HEK293 (cell line): ENCODE data around the gene USP21.

Experiments used
- FEZF1 ChIP-seq: fragments of 450-650 bp; formaldehyde crosslinking; IDR thresholded peaks from 2 replicates; pipeline ENCODE4 v1.5.1; 2016; ENCODE audit warnings: missing biosample characterization, missing genetic modification characterization
- GLI4 ChIP-seq: fragments of 450-650 bp; formaldehyde crosslinking; IDR thresholded peaks from 2 replicates; pipeline ENCODE4 v1.5.1; 2016; ENCODE audit warnings: missing biosample characterization, missing genetic modification characterization
- GLIS2 ChIP-seq: fragments of 450-650 bp; formaldehyde crosslinking; IDR thresholded peaks from 2 replicates; pipeline ENCODE4 v1.5.1; 2016; ENCODE audit warnings: missing biosample characterization, missing genetic modification characterization
- REPIN1 ChIP-seq: fragments of 450-650 bp; formaldehyde crosslinking; IDR thresholded peaks from 2 replicates; pipeline ENCODE4 v1.5.1; 2017; ENCODE audit warnings: missing biosample characterization, missing genetic modification characterization, low read depth
- SP7 ChIP-seq: fragments of 450-650 bp; formaldehyde crosslinking; IDR thresholded peaks from 2 replicates; pipeline ENCODE4 v1.5.1; 2016; ENCODE audit warnings: missing biosample characterization, missing genetic modification characterization
- TRIM28 ChIP-seq: IDR thresholded peaks from 2 replicates; pipeline ENCODE4 v1.6.1; 2011; ENCODE audit warnings: low read length, control low read depth, borderline replicate concordance
- ZBTB1 ChIP-seq: fragments of 450-650 bp; formaldehyde crosslinking; IDR thresholded peaks from 2 replicates; pipeline ENCODE4 v1.5.1; 2016; ENCODE audit warnings: missing biosample characterization, missing genetic modification characterization
- ZBTB7A ChIP-seq: fragments of 450-650 bp; formaldehyde crosslinking; IDR thresholded peaks from 2 replicates; pipeline ENCODE4 v1.5.1; 2016; ENCODE audit warnings: low read depth, missing biosample characterization, missing genetic modification characterization
- ZNF112 ChIP-seq: fragments of 450-650 bp; formaldehyde crosslinking; IDR thresholded peaks from 2 replicates; pipeline ENCODE4 v1.5.0; 2017; ENCODE audit warnings: missing biosample characterization, missing genetic modification characterization
- ZNF19 ChIP-seq: fragments of 450-650 bp; formaldehyde crosslinking; IDR thresholded peaks from 2 replicates; pipeline ENCODE4; 2016; ENCODE audit warnings: missing biosample characterization, missing genetic modification characterization, low read depth
- ZNF211 ChIP-seq: fragments of 450-650 bp; formaldehyde crosslinking; IDR thresholded peaks from 2 replicates; pipeline ENCODE4 v1.5.1; 2016; ENCODE audit warnings: low read depth, missing biosample characterization, missing genetic modification characterization
- ZNF37A ChIP-seq: fragments of 450-650 bp; IDR thresholded peaks from 2 replicates; pipeline ENCODE4 v1.5.1; 2018; ENCODE audit warnings: missing biosample characterization, missing genetic modification characterization
- ZNF416 ChIP-seq: fragments of 450-650 bp; formaldehyde crosslinking; IDR thresholded peaks from 2 replicates; pipeline ENCODE4 v1.5.1; 2016; ENCODE audit warnings: missing biosample characterization, missing genetic modification characterization
- ZNF48 ChIP-seq: fragments of 450-650 bp; formaldehyde crosslinking; IDR thresholded peaks from 2 replicates; pipeline ENCODE4 v1.5.1; 2016; ENCODE audit warnings: missing biosample characterization, missing genetic modification characterization
- ZNF544 ChIP-seq: fragments of 450-650 bp; formaldehyde crosslinking; IDR thresholded peaks from 2 replicates; pipeline ENCODE4 v1.5.0; 2017; ENCODE audit warnings: missing biosample characterization, missing genetic modification characterization
- ZNF621 ChIP-seq: fragments of 450-650 bp; formaldehyde crosslinking; IDR thresholded peaks from 2 replicates; pipeline ENCODE4 v1.5.1; 2017; ENCODE audit warnings: missing biosample characterization, missing genetic modification characterization
- ZNF626 ChIP-seq: fragments of 450-650 bp; sonication (Bioruptor Pico); formaldehyde crosslinking; IDR thresholded peaks from 2 replicates; pipeline ENCODE4 v1.5.1; 2018; ENCODE audit warnings: missing biosample characterization, missing genetic modification characterization, inconsistent platforms
- ZNF776 ChIP-seq: fragments of 450-650 bp; formaldehyde crosslinking; IDR thresholded peaks from 2 replicates; pipeline ENCODE4 v1.5.0; 2017; ENCODE audit warnings: missing biosample characterization, missing genetic modification characterization, borderline replicate concordance
- ZNF837 ChIP-seq: fragments of 450-650 bp; formaldehyde crosslinking; IDR thresholded peaks from 2 replicates; pipeline ENCODE4 v1.5.1; 2016; ENCODE audit warnings: missing biosample characterization, missing genetic modification characterization
- ZNF843 ChIP-seq: fragments of 450-650 bp; formaldehyde crosslinking; IDR thresholded peaks from 2 replicates; pipeline ENCODE4 v1.5.1; 2016; ENCODE audit warnings: missing biosample characterization, missing genetic modification characterization
- ZSCAN30 ChIP-seq: fragments of 450-650 bp; IDR thresholded peaks from 2 replicates; pipeline ENCODE4 v1.5.1; 2018; ENCODE audit warnings: missing biosample characterization, mild to moderate bottlenecking, missing genetic modification characterization, moderate library complexity
- TF ChIP-seq, protein P1 (sequence below): fragments of 450-650 bp; formaldehyde crosslinking; IDR thresholded peaks from 2 replicates; pipeline ENCODE4 v1.5.1; 2016; ENCODE audit warnings: missing biosample characterization, missing genetic modification characterization
- TF ChIP-seq, protein P2 (sequence below): fragments of 450-650 bp; formaldehyde crosslinking; IDR thresholded peaks from 2 replicates; pipeline ENCODE4 v1.5.1; 2016; ENCODE audit warnings: missing biosample characterization, missing genetic modification characterization
- TF ChIP-seq, protein P3 (sequence below): sonication (generic); formaldehyde crosslinking; IDR thresholded peaks from 2 replicates; pipeline ENCODE4 v1.8.1; 2022; ENCODE audit warnings: mild to moderate bottlenecking, moderate library complexity, missing genetic modification reagents
- TF ChIP-seq, protein P4 (sequence below): fragments of 450-650 bp; formaldehyde crosslinking; IDR thresholded peaks from 2 replicates; pipeline ENCODE4 v1.5.1; 2016; ENCODE audit warnings: missing biosample characterization, missing genetic modification characterization
- TF ChIP-seq, protein P5 (sequence below): fragments of 450-650 bp; formaldehyde crosslinking; conservative IDR thresholded peaks from 2 replicates; pipeline ENCODE4 v1.5.1; 2016; ENCODE audit warnings: low read depth, missing biosample characterization, missing genetic modification characterization
- TF ChIP-seq, protein P6 (sequence below): fragments of 450-650 bp; formaldehyde crosslinking; IDR thresholded peaks from 2 replicates; pipeline ENCODE4 v1.5.1; 2016; ENCODE audit warnings: missing biosample characterization, missing genetic modification characterization

The USP21 gene

DNA sequence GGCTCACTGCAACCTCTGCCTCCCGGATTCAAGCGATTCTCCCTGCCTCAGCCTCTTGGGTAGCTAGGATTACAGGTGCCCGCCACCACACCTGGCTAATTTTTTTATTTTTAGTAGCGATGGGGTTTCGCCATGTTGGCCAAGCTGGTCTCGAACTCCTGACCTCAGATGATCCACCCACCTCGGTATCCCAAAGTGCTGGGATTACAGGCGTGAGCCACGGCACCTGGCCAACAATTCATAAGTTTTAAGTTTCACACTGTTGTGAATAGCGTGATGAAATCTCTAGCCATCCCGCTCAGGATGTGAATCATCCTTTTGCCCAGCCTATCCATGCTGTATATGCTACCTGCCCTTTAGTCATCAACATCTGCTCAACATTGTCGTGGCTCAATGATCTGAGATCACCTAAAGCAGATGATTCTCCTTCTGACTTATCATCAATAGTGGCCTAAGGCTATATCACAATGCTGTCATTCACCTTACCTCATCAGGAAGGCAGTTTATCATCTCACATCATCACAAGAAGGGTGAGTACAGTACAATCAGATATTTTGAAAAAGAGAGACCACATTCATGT is 44.1 kb upstream of the USP21 start (continued):
- TF ChIP-seq ZNF626 (tag by site-specific recombination) (no peak), FEZF1 (no peak), ZNF37A (tag by site-specific recombination) (no peak), SP7 (tag by site-specific recombination) (peak; percentile 92), ZSCAN30 (no peak), GLIS2 (tag by site-specific recombination) (no peak), ZBTB7A (tag by site-specific recombination) (no peak), REPIN1 (tag by site-specific recombination) (no peak), ZNF416 (tag by site-specific recombination) (no peak), ZNF19 (tag by site-specific recombination) (no peak), ZBTB1 (tag by site-specific recombination) (no peak), GLI4 (tag by site-specific recombination) (0 out of 2 replicates have a peak, but pooled peaks have one; percentile 20), ZNF112 (tag by site-specific recombination) (no peak), ZNF843 (tag by site-specific recombination) (peak; percentile 75), TRIM28 (no peak), ZNF48 (tag by site-specific recombination) (no peak), ZNF544 (no peak), ZNF621 (tag by site-specific recombination) (no peak), ZNF837 (tag by site-specific recombination) (no peak), ZNF776 (tag by site-specific recombination) (no peak), ZNF211 (tag by site-specific recombination) (no peak)
- TF ChIP-seq, protein P1, sequence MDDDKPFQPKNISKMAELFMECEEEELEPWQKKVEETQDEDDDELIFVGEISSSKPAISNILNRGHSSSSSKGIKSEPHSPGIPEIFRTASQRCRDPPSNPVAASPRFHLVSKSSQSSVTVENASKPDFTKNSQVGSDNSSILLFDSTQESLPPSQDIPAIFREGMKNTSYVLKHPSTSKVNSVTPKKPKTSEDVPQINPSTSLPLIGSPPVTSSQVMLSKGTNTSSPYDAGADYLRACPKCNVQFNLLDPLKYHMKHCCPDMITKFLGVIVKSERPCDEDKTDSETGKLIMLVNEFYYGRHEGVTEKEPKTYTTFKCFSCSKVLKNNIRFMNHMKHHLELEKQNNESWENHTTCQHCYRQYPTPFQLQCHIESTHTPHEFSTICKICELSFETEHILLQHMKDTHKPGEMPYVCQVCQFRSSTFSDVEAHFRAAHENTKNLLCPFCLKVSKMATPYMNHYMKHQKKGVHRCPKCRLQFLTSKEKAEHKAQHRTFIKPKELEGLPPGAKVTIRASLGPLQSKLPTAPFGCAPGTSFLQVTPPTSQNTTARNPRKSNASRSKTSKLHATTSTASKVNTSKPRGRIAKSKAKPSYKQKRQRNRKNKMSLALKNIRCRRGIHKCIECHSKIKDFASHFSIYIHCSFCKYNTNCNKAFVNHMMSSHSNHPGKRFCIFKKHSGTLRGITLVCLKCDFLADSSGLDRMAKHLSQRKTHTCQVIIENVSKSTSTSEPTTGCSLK: no peak
- TF ChIP-seq, protein P2, sequence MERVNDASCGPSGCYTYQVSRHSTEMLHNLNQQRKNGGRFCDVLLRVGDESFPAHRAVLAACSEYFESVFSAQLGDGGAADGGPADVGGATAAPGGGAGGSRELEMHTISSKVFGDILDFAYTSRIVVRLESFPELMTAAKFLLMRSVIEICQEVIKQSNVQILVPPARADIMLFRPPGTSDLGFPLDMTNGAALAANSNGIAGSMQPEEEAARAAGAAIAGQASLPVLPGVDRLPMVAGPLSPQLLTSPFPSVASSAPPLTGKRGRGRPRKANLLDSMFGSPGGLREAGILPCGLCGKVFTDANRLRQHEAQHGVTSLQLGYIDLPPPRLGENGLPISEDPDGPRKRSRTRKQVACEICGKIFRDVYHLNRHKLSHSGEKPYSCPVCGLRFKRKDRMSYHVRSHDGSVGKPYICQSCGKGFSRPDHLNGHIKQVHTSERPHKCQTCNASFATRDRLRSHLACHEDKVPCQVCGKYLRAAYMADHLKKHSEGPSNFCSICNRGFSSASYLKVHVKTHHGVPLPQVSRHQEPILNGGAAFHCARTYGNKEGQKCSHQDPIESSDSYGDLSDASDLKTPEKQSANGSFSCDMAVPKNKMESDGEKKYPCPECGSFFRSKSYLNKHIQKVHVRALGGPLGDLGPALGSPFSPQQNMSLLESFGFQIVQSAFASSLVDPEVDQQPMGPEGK (tag by site-specific recombination): peak; percentile 46; the same call in 1 of the 2 replicates
- TF ChIP-seq, protein P3, sequence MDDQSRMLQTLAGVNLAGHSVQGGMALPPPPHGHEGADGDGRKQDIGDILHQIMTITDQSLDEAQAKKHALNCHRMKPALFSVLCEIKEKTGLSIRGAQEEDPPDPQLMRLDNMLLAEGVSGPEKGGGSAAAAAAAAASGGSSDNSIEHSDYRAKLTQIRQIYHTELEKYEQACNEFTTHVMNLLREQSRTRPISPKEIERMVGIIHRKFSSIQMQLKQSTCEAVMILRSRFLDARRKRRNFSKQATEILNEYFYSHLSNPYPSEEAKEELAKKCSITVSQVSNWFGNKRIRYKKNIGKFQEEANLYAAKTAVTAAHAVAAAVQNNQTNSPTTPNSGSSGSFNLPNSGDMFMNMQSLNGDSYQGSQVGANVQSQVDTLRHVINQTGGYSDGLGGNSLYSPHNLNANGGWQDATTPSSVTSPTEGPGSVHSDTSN (CRISPR knock-in tag): no peak
- TF ChIP-seq, protein P4, sequence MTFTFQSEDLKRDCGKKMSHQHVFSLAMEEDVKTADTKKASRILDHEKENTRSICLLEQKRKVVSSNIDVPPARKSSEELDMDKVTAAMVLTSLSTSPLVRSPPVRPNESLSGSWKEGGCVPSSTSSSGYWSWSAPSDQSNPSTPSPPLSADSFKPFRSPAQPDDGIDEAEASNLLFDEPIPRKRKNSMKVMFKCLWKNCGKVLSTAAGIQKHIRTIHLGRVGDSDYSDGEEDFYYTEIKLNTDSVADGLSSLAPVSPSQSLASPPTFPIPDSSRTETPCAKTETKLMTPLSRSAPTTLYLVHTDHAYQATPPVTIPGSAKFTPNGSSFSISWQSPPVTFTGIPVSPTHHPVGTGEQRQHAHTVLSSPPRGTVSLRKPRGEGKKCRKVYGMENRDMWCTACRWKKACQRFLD (tag by site-specific recombination): no peak
- TF ChIP-seq, protein P5, sequence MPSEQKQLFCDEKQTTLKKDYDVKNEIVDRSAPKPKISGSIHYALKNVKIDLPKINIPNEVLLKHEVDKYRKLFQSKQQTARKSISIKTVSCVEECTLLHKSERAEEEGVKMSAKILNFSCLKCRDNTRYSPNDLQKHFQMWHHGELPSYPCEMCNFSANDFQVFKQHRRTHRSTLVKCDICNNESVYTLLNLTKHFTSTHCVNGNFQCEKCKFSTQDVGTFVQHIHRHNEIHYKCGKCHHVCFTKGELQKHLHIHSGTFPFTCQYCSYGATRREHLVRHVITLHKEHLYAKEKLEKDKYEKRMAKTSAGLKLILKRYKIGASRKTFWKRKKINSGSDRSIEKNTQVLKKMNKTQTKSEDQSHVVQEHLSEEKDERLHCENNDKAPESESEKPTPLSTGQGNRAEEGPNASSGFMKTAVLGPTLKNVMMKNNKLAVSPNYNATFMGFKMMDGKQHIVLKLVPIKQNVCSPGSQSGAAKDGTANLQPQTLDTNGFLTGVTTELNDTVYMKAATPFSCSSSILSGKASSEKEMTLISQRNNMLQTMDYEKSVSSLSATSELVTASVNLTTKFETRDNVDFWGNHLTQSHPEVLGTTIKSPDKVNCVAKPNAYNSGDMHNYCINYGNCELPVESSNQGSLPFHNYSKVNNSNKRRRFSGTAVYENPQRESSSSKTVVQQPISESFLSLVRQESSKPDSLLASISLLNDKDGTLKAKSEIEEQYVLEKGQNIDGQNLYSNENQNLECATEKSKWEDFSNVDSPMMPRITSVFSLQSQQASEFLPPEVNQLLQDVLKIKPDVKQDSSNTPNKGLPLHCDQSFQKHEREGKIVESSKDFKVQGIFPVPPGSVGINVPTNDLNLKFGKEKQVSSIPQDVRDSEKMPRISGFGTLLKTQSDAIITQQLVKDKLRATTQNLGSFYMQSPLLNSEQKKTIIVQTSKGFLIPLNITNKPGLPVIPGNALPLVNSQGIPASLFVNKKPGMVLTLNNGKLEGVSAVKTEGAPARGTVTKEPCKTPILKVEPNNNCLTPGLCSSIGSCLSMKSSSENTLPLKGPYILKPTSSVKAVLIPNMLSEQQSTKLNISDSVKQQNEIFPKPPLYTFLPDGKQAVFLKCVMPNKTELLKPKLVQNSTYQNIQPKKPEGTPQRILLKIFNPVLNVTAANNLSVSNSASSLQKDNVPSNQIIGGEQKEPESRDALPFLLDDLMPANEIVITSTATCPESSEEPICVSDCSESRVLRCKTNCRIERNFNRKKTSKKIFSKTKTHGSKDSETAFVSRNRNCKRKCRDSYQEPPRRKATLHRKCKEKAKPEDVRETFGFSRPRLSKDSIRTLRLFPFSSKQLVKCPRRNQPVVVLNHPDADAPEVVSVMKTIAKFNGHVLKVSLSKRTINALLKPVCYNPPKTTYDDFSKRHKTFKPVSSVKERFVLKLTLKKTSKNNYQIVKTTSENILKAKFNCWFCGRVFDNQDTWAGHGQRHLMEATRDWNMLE (tag by site-specific recombination): no peak
- TF ChIP-seq, protein P6, sequence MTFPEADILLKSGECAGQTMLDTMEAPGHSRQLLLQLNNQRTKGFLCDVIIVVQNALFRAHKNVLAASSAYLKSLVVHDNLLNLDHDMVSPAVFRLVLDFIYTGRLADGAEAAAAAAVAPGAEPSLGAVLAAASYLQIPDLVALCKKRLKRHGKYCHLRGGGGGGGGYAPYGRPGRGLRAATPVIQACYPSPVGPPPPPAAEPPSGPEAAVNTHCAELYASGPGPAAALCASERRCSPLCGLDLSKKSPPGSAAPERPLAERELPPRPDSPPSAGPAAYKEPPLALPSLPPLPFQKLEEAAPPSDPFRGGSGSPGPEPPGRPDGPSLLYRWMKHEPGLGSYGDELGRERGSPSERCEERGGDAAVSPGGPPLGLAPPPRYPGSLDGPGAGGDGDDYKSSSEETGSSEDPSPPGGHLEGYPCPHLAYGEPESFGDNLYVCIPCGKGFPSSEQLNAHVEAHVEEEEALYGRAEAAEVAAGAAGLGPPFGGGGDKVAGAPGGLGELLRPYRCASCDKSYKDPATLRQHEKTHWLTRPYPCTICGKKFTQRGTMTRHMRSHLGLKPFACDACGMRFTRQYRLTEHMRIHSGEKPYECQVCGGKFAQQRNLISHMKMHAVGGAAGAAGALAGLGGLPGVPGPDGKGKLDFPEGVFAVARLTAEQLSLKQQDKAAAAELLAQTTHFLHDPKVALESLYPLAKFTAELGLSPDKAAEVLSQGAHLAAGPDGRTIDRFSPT (tag by site-specific recombination): peak; percentile 90
